ENCODE data around the gene MEF2A.

GRCh38 chr15:99762288-99762687 is 196.5 kb downstream of the MEF2A start:
- TF ChIP-seq EGR1 (IDR thresholded peaks at IDR 0.05; ENCODE audit: low read depth) (no peak), SP1 (IDR thresholded peaks at IDR 0.05; ENCODE audit: low read depth) (no peak), EZH2 (IDR thresholded peaks at IDR 0.05) (no peak), CTCF (IDR thresholded peaks at IDR 0.05 in 2 of 3, conservative IDR thresholded peaks at IDR 0.05 in 1 of 3; ENCODE audit: borderline replicate concordance in 1 of 3, insufficient read depth in 1 of 3, low read depth in 2 of 3, low read length in 2 of 3) (no peak), POLR2AphosphoS5 (IDR thresholded peaks at IDR 0.05; ENCODE audit: low read depth, low read length) (no peak), TCF7L2 (IDR thresholded peaks at IDR 0.05; ENCODE audit: borderline replicate concordance, extremely low read depth, insufficient read depth, insufficient read length) (no peak)
